Measurements from ENCODE around the gene CDC42EP4.
"Not testable (repeated sequence)": the region's sequence is repeated elsewhere in the genome, so short reads cannot be mapped to it uniquely, and the experiment has no call there.

Gene CDC42EP4

GRCh38 chr17:73320601-73321264, 8.9 kb upstream of the CDC42EP4 start:
- no peak for DNase-seq (ENCODE audit: low read depth in 2 of 2)

- no peak for DNase-seq (ENCODE audit: low read depth in 2 of 2)
These were observed 8.0 kb upstream of the CDC42EP4 start for GRCh38 chr17:73319766-73320165.

GRCh38 chr17:73318836-73319235, 7.0 kb upstream of the CDC42EP4 start:
- DNase-seq (ENCODE audit: low read depth in 2 of 2), result no peak

- DNase-seq (ENCODE audit: low read depth in 2 of 2), result no peak
These were observed 6.6 kb upstream of the CDC42EP4 start for GRCh38 chr17:73318427-73318813.

- DNase-seq (ENCODE audit: low read depth in 2 of 2), result no peak
These were observed 6.0 kb upstream of the CDC42EP4 start for GRCh38 chr17:73317513-73318426.

GRCh38 chr17:73316919-73317505, 5.2 kb upstream of the CDC42EP4 start:
- DNase-seq (ENCODE audit: low read depth in 2 of 2), result no peak

GRCh38 chr17:73315471-73315870, 3.7 kb upstream of the CDC42EP4 start:
- DNase-seq (ENCODE audit: low read depth in 2 of 2), result no peak

- DNase-seq (ENCODE audit: low read depth in 2 of 2), result no peak
These were observed 1.8 kb upstream of the CDC42EP4 start for GRCh38 chr17:73313526-73314127.

- DNase-seq (ENCODE audit: low read depth in 2 of 2), result not testable (repeated sequence)
These were observed 1.1 kb upstream of the CDC42EP4 start for GRCh38 chr17:73312887-73313286.

GRCh38 chr17:73311428-73311780, 397 bp downstream of the CDC42EP4 start:
- no peak for DNase-seq (ENCODE audit: low read depth in 2 of 2)

- no peak for DNase-seq (ENCODE audit: low read depth in 2 of 2)
These were observed 1.8 kb downstream of the CDC42EP4 start for GRCh38 chr17:73309727-73310596.

GRCh38 chr17:73308959-73309358, 2.8 kb downstream of the CDC42EP4 start:
- not testable (repeated sequence) for DNase-seq (ENCODE audit: low read depth in 2 of 2)

GRCh38 chr17:73308017-73308823, 3.6 kb downstream of the CDC42EP4 start:
- DNase-seq (ENCODE audit: low read depth in 2 of 2), result no peak

GRCh38 chr17:73307130-73307529, 4.7 kb downstream of the CDC42EP4 start:
- DNase-seq (ENCODE audit: low read depth in 2 of 2), result no peak

GRCh38 chr17:73305845-73306836, 5.7 kb downstream of the CDC42EP4 start:
- DNase-seq (ENCODE audit: low read depth in 2 of 2), result no peak

GRCh38 chr17:73304971-73305812, 6.6 kb downstream of the CDC42EP4 start:
- DNase-seq (ENCODE audit: low read depth in 2 of 2), result no peak

GRCh38 chr17:73304438-73304837, 7.4 kb downstream of the CDC42EP4 start:
- DNase-seq (ENCODE audit: low read depth in 2 of 2), result no peak

GRCh38 chr17:73302189-73302588, 9.6 kb downstream of the CDC42EP4 start:
- no peak for DNase-seq (ENCODE audit: low read depth in 2 of 2)

Measured in stimulated activated CD4-positive, alpha-beta T cell treated with anti-CD3 and anti-CD28 coated beads, Interleukin-12 subunit alpha, Interleukin-12 subunit beta, amount 100 ng/mL, for 24 hours (primary cell).